Activated CD4-positive, alpha-beta T cell treated with anti-CD3 and anti-CD28 coated beads, Interleukin-2, amount 50 U/mL, for 16 hours (primary cell): ENCODE data around the gene NALF2.
A peak's percentile ranks its signal among the peaks of the same experiment; 100 is the strongest.

ENCODE experiments used
- DNase-seq: peaks from one replicate; pipeline ENCODE4 v3.0.0-alpha.2; 2020

NALF2 gene

DNA sequence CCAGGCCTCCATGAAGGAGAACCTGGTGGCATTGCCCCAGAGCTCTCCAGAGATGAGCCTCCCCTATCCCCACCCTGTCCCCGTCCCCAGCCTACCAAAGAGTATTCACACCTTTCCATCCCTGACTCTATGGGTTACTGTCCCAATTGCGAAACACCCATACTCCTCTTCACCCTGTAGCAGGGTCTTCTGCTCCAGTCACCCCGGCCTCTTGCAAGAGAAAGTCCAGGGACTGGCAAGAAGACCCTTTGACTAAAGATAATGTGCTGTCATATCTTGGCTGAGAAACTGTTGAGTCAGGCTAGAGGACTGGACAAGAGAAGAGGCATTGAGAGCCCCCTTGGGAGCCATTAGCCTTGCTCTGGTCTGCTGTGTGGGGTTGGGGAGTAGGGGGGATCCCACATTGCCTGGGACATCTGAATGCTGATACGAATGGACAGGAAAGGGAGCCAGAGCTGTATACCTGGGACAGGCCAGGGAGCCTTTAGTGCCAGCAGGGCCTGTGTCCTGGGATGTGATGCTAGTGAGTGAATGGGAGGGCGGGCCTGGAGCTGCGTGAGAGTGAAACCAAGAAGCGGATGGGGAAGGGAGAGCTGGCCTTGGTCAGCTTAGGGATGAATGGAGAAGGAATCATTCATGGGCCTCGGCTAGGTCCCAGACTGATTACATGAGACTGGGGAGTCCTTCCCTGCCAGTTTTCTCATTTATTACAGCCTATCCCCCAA lies 27.1 kb downstream of the NALF2 start:
- no peak for DNase-seq

DNA sequence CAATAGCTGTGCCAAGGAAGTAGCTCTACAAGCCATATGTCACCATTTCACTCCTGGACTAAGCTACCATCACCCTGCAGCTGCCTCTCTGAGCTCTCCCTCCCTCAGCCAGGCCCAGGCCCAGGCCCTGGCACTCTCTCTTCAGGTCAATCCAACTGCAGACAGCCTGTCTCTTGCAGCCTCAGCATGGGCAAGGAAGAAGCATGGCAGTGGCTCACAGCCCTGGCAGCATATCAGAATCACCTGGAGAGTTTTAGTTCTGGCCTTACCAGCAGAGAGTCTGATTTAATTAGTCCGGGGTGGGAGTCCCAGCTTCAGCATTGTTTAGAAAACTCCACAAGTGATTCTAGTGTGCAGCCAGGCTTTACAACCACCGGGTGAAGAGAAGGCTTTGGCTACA lies 31.5 kb downstream of the NALF2 start:
- DNase-seq = no peak

GRCh38 chrX:69538321-69538876 lies 34.3 kb downstream of the NALF2 start:
- peak; percentile 73 for DNase-seq

- DNase-seq = peak; percentile 8
Observed at GRCh38 chrX:69539437-69539836, 35.3 kb downstream of the NALF2 start.

DNA sequence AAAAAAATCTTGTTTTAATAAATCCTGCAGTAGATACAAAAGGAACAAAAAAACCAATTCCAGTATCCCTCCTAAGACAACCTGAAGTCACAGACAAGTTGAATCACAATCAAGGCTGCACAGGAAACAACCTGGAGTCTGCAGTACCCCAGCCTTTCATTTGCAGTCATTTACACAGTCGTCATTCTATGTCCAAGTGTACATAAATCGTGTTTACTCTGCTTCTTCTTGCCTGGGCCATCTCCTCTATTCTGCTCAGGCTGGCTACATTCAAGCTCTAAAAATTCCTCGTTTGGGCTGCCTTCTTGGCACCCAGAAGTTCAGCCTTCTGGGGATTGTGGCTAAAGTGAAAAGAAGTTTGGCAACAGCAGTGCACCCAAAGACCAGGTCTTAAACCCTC lies 37.8 kb downstream of the NALF2 start:
- no peak for DNase-seq

DNA sequence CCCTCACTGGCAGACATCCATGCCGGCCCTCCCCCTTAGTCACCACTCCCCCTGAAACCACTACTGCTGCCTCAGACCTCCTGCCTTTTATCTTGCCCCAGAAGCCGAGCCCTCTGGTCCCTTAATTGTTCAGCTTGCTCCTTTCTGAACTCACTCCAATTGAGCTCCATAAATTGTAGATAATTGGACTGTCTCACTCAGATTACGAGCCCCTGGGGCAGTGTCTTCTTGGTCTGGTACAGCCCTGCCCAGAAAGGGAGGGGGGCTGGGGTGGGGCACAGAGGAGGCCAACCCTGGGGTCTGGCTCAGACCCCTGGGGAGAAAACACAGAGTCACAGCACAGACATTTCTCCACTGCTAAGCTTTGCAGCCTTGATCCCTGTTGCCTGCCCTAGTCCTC lies 39.4 kb downstream of the NALF2 start:
- no peak for DNase-seq

- DNase-seq = no peak
Observed at GRCh38 chrX:69546417-69546816, 42.3 kb downstream of the NALF2 start.

DNA sequence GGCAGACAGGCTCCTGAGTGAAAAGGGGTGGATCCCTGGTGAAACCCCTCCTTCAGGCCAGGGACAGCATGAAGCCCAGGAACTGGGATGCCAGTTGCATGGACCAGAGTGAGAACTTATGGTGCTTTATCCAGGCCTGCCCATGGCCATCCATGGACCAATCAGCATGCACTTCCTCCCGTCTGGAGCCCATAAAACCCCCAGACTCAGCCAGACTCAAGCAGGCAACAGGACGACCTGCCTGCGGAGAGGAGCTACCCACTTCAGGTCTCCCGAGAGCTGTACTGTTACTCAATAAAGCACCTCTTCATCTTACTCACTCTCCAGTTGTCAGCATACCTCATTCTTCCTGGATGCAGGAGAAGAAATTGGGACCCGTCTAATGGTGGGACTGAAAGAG lies 42.9 kb downstream of the NALF2 start:
- no peak for DNase-seq

DNA sequence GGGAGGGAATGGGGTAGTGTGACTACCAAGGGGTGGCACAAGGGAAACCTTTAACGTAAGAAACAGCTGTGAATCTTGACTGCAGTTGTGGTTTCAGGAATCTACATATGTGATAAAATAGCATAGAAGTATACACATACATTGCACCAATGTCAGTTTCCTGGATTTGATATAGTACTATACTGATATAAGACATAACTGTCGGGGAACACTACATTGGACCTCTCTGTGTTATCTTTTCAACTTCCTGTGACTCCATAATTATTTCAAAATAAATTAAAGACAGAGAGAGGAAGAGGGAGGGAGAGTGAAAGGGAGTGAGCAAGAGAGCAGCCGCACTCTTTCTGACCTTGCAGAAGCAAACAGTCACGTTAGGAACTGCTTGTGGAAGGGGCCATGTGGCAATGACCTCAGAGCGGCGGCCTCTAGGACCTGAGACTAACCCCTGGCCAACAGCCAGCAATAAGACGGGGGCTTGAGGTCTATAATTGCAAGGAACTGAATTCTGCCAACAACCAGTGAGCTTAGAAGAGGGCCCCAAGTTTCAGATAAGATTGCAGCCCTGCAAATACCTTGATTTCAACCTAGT lies 47.4 kb downstream of the NALF2 start:
- no peak for DNase-seq

DNA sequence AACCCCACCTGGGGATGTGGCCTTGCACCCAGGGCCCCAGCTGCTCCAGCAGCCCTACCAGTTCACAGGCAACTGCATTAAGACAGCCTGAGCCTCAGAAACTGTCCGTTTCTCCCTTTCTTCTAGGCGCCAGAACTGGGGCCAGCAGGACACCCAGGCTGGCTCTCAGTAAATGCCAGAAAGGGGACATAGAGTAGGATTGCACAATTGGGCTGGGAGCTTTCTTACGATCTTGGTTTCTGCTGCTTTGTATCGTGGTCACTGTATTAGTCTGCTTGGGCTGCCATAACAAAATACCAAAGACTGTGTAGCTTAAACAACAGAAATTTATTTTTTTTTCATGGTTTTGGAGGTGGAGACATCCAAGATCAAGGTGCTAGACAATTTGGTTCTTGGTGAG lies 48.4 kb downstream of the NALF2 start:
- no peak for DNase-seq
